RWPE1 (cell line): ENCODE measurements around the gene MAP3K10.

Experiments
- CTCF ChIA-PET: fragments of 350-600 bp; sonication (Branson Sonifier 250); formaldehyde crosslinking; extraction: SDS; loops from one replicate; lab custom pipeline; 2021; lab: Yijun Ruan, JAX
- POLR2A ChIA-PET: fragments of 400-600 bp; formaldehyde crosslinking; extraction: SDS; loops from one replicate; lab custom pipeline; 2020; ENCODE audit warnings: antibody characterized with exemption; ENCODE audit not compliant: low non-redundant PET; lab: Yijun Ruan, JAX
- DNase-seq: peaks from one replicate; pipeline ENCODE4 v3.0.0; 2012; ENCODE audit warnings: low spot score
- H3K27ac ChIP-seq: fragments of 450-650 bp; 2 replicates; pipeline ENCODE4 v1.5.1; 2017
- TF ChIP-seq, protein P1 (sequence below): fragments of 450-650 bp; conservative IDR thresholded peaks from 2 replicates; pipeline ENCODE4 v1.5.1; 2017; ENCODE audit warnings: low read depth, mild to moderate bottlenecking

MAP3K10 gene

DNA sequence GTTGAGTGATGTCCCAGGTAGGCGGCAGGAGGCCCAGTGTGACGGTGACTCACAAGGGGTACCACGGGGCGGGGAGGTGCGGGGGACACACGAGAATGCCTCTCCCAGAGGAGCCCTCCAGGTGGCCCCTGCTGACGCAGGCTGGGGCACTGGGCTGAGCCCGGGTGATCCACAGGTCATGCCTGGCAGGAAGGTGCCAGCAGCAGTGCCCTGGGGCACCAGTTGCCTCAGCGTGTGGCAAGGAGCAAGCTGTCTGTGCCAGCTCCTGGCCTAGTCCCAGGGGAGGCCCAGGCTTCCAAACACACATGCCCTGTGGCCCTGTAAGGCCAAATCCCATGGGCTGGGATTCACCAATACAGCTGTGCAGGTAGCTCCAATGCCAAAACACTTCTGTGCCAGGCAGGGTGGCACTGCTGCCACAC, 65.9 kb downstream of the MAP3K10 start:
- ChIA-PET CTCF (interaction anchor here (0.6 kb wide), 1 partner anchor 16 kb away, joined by 3 read pairs; no protein-coding TSS in a partner anchor), POLR2A (interaction anchor here (0.5 kb wide), 1 partner anchor 254 kb away, joined by 6 read pairs; no protein-coding TSS in a partner anchor)
- TF ChIP-seq, protein P1, sequence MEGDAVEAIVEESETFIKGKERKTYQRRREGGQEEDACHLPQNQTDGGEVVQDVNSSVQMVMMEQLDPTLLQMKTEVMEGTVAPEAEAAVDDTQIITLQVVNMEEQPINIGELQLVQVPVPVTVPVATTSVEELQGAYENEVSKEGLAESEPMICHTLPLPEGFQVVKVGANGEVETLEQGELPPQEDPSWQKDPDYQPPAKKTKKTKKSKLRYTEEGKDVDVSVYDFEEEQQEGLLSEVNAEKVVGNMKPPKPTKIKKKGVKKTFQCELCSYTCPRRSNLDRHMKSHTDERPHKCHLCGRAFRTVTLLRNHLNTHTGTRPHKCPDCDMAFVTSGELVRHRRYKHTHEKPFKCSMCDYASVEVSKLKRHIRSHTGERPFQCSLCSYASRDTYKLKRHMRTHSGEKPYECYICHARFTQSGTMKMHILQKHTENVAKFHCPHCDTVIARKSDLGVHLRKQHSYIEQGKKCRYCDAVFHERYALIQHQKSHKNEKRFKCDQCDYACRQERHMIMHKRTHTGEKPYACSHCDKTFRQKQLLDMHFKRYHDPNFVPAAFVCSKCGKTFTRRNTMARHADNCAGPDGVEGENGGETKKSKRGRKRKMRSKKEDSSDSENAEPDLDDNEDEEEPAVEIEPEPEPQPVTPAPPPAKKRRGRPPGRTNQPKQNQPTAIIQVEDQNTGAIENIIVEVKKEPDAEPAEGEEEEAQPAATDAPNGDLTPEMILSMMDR = no peak
- DNase-seq = peak; percentile 62
- H3K27ac ChIP-seq = peak overlapping the region; percentile 61

DNA sequence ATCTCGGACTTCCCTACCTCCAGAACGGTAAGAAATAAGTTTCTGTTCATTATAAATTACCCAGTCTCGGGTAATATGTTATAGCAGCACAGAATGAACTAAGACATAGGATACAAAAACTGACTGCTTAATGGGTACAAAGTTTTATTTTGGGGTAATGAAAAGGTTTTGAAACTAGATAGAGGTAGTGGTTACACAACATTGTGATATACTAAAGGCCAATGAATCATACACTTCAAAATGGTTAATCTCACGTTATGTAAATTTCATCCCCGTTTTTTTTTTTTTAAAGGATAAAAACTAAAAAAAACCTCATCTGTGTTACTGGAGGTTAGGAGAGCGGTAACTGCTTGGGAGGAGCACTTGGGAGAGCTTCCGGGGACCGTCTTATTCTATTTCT, 70.4 kb downstream of the MAP3K10 start:
- CTCF ChIA-PET = interaction anchor here (0.6 to 0.7 kb wide), 2 partner anchors 162 to 337 kb away, joined by 3 to 4 read pairs; no protein-coding TSS in a partner anchor
- DNase-seq = no peak
- POLR2A ChIA-PET = no interaction called here
- TF ChIP-seq, protein P1 = no peak
- H3K27ac ChIP-seq = no peak overlapping the region

DNA sequence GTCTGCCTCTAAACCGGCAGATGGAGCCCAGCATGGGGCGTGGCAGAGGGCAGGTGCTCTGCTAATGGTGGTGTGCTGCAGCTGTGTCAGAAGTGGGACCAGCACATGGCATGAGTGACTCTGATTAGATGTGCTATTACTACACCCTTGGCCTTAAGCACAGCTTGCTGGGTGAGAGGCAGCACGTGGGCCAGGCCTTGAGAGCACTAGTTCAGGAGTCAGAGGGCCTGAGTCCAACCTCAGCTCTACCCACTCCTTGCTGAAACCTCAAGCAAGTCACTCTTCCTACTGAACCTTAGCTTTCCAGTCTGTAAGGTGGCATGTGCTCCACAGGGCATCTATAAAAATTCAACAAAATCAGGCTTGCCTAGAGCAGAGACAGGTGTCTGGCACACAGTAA, 71.2 kb downstream of the MAP3K10 start:
- ChIA-PET POLR2A (no interaction called here), CTCF (interaction anchor here (0.6 to 0.7 kb wide), 2 partner anchors 161 to 336 kb away, joined by 3 to 4 read pairs; no protein-coding TSS in a partner anchor)
- no peak overlapping the region for H3K27ac ChIP-seq
- DNase-seq = no peak
- TF ChIP-seq, protein P1 = no peak

DNA sequence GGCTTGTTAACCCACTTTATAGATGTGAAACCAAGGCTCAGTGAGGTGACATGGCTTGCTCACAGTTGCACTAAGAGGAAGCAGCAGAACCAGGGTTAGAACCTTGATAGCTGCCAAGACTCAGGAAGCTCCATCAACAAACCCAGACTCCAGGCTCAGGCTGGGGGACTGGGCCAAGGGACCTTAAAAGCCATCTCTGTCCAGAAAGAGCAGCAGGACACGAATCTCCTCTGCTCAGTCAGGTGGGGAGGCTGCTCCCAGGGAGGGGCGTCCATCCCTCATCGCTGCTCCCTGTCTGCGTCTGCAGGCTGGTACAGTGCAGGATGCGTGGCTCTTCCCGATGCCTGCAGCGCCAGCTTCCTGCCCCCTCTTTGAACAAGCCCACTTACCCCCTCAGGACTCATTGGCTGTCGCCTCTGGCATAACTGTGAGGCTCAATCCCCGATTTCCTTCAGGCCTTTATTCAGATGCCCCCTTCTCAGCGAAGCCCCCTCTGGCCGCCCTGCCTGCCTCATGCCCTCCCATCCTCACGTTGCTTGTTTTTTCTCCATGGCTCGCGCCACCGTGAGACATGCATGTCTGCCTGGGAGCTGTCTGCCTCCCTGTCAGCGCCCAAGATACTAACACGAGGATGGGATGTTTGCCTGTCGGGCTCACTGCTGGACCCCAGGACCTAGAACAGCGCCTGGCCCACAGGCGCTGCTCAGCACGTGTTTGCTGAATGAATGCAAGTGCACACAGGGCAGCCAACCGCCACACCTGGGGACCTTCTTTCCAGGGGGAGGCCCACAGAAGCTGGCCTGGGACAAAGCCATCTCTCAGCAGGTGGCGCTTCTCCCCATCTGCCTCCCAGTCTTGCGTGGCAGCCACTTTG, 72.5 kb downstream of the MAP3K10 start:
- TF ChIP-seq, protein P1 = no peak
- no peak overlapping the region for H3K27ac ChIP-seq
- no peak for DNase-seq
- ChIA-PET POLR2A (no interaction called here), CTCF (interaction anchor here (0.5 to 0.6 kb wide), 3 partner anchors 10 to 68 kb away, joined by 3 to 5 read pairs (median 3); no protein-coding TSS in a partner anchor)

DNA sequence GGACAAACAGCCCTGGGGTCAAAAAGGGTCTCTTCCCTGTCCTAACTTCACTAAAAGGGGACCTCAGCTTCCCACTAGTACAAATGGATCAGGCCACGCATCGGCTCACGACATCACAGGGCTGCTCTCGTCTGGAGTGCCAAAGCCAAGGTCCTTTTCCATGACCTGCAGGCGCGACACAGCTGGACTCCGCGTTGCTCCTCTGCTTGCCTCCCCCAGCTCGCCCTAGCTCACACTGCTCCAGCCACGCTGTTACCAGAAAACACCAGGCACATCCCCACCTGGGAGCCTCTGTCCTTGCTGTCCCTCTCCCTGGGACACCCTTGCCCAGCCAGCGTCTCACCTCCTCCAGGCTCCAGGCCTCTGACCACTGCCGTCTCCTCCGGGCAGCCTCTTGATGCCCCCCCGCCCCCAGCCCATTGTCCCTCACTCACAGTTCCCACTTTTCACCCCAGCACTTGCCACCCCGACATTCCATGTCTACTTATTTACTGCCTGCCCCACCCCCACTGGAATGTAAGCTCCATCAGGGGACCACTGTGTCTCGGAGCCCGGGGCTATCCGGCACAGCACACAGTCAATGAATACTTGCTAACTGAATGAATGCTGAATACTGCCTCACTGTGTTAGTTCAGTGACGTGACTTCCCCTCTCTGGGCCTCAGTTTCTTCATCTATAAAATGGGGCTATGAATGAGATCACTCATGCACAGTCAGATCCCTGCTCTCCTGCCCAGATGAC, 73.3 kb downstream of the MAP3K10 start:
- H3K27ac ChIP-seq = no peak overlapping the region
- TF ChIP-seq, protein P1 = no peak
- ChIA-PET CTCF (interaction anchor here (0.6 kb wide), 1 partner anchor 69 kb away, joined by 3 read pairs; no protein-coding TSS in a partner anchor), POLR2A (interaction anchor here (0.6 kb wide), 1 partner anchor 1126 kb away, joined by 3 read pairs; no protein-coding TSS in a partner anchor)
- no peak for DNase-seq
